ENCODE data around the gene PIGR.

GRCh38 chr1:206967096-206967849, 21.0 kb upstream of the PIGR start:
- TF ChIP-seq EZH2phosphoT487 (IDR thresholded peaks at IDR 0.05; ENCODE audit: borderline replicate concordance, low read length) (no peak), CTCF (conservative IDR thresholded peaks at IDR 0.05; ENCODE audit: low read depth, low read length) (no peak)

Data from PC-3 (cell line).